GM12875 (cell line): ENCODE measurements around the gene COL19A1.

Experiments used
- H3K4me3 ChIP-seq: one replicate; pipeline ENCODE4 v1.5.1; 2011; ENCODE audit warnings: low read depth, low read length, control low read depth
- TF ChIP-seq, protein P1 (sequence below): IDR thresholded peaks from 2 replicates; pipeline ENCODE4 v1.5.1; 2011; ENCODE audit warnings: low read depth, mild to moderate bottlenecking, control low read depth, inconsistent platforms, low read length, moderate library complexity, borderline replicate concordance; ENCODE audit not compliant: insufficient read depth

COL19A1 gene

DNA sequence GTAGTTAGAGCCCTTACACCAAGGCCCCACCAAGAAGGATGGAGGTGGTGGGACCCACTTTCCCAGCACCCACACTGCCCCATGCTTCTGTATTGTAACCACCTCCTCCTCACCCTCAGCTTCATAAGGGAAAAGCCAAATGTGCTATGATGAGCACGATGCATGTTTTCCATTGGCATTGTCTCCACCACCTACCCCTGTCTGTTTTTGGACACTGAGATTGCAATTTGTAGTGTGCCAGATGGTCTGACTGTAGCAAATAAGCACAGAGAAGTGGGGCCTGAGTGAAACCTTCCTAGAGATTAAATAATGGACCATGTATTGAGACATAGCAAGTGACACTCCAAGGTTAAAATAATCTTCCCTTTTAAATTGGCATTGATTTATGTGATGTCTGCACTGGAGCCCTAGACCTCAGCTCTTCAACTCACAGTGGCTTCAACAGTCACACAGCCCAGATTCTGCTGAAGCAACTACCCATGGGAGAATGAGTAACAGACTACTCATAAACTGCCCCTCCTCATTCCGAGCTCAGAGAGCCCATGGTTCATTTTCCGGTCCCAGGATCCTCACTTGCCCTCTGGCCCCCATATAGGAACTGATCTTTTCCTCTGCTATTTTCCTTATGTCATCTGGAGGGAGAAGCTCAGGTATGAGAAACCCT, 258.7 kb downstream of the COL19A1 start:
- TF ChIP-seq, protein P1, sequence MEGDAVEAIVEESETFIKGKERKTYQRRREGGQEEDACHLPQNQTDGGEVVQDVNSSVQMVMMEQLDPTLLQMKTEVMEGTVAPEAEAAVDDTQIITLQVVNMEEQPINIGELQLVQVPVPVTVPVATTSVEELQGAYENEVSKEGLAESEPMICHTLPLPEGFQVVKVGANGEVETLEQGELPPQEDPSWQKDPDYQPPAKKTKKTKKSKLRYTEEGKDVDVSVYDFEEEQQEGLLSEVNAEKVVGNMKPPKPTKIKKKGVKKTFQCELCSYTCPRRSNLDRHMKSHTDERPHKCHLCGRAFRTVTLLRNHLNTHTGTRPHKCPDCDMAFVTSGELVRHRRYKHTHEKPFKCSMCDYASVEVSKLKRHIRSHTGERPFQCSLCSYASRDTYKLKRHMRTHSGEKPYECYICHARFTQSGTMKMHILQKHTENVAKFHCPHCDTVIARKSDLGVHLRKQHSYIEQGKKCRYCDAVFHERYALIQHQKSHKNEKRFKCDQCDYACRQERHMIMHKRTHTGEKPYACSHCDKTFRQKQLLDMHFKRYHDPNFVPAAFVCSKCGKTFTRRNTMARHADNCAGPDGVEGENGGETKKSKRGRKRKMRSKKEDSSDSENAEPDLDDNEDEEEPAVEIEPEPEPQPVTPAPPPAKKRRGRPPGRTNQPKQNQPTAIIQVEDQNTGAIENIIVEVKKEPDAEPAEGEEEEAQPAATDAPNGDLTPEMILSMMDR = no peak
- H3K4me3 ChIP-seq = no peak overlapping the region

DNA sequence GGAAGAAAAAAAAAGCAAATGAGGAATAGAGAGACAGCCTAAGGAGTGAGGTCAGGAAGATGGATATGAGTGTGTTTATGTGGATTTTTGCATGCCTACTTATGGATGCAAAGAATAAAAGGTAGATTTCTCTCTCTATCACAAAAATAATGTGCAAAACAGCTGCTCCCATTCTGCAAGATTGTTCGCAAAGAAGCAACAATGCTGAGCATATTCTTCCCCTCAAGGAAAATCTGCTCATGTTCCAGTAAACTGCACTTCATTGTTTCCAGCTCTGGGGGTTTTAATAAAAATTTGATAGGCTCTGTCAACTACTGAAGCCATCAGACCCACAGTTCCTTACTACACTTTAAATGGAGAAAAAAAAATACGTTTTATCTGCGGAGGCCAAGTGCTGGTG, 259.2 kb downstream of the COL19A1 start:
- TF ChIP-seq, protein P1 = no peak
- no peak overlapping the region for H3K4me3 ChIP-seq

DNA sequence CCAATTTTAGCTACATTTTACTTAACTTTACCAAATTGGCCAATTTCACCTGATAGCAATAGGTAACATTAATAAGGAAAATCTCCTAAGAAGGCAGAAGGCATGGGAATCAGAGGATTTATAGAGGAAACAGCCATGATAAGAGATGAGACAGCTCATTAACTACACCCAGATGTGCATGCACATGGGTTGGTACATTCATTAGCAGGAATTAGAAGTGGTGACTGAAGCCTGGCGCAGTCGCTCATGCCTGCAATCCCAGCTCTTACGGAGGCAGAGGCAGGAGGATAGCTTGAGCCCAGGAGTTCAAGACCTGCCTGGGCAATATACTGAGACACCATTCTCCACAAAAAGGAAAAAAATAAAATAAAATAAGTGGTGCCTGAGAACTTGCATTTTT, 263.0 kb downstream of the COL19A1 start:
- TF ChIP-seq, protein P1 = no peak
- no peak overlapping the region for H3K4me3 ChIP-seq

DNA sequence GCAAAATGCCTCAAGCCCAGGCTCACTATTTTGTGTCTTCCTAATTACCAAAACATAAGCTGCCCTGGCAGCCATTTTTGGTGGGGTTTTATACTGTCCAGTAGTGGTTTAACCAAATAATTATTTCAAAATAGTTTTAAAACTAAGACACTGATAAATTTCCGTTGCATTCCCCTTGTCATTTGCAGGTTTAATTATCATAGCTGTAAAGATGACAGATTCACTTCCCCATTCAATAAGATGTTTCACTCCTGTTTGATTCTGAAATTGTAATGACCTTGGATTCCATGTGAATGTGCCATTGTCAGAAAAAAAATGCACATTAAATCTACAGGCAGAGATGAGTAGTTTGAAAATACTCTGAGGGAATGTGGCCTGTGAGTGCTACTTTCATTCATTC, 264.5 kb downstream of the COL19A1 start:
- no peak overlapping the region for H3K4me3 ChIP-seq
- TF ChIP-seq, protein P1 = no peak

DNA sequence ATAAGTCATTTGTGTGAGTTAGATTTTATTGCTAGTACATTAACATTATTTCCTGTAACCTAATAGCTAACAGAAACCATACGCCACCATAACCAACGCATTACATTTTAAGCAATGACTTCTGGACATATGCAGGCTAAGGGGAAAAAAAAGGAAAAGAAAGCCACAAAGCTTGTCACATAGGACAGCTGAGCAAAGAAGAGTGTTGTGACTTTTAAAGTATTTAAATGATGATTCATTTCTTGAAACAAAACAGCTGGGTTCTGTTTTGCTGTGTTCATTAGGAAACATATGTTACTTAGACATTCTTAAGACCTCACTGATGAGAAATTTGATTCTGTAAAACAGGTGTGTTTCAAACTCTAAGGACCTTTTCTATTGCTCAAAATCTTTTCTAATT, 265.2 kb downstream of the COL19A1 start:
- no peak overlapping the region for H3K4me3 ChIP-seq
- TF ChIP-seq, protein P1 = no peak

DNA sequence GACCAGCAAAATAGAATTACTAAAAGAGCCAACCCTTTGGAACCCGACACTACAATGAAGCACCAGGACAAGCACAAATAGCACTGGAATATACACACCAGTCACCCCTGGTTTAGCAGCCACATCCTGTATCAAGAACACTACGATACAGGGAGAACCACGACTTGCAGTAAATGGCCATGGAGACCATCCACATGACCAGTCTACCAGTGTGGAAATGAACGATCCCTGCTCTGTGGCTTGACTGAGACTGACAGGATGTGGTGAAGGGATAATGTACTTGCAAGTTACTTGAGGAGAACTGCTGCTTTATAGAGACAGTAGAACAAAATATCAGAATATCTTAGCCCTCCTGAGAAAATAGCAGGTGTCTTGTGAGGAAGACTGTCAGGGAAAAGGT, 266.9 kb downstream of the COL19A1 start:
- H3K4me3 ChIP-seq = no peak overlapping the region
- TF ChIP-seq, protein P1 = no peak

DNA sequence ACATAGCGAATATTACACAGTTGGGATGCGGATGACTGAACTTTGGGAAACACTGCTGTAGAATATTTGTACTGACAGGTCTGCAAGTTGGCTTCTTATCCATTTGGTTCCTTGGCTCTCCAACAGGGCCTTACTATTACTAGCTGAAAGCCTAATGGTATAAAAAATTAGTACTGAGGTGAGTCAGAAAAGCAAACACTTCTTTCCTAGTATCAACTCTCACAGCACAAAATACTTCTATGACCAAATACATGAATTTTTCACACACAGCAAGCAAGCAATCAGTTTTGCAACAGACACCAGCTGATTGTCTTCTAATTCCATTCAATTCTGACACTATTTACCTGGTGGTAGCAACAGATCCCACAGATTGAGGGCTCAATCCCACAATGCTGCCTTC, 268.2 kb downstream of the COL19A1 start:
- TF ChIP-seq, protein P1 = no peak
- H3K4me3 ChIP-seq = no peak overlapping the region
